Astrocyte of the hippocampus (primary cell): ENCODE results near the gene ADAMTS18.
"Not testable (repeated sequence)": the region's sequence is repeated elsewhere in the genome, so short reads cannot be mapped to it uniquely, and the experiment has no call there.

ENCODE experiments used
- DNase-seq: peaks from one replicate; pipeline ENCODE4 v3.0.0; 2011; ENCODE audit warnings: low read depth, low spot score

ADAMTS18 gene

GRCh38 chr16:77282345-77282744, 152.5 kb downstream of the ADAMTS18 start:
- no peak for DNase-seq

GRCh38 chr16:77279316-77279715, 155.5 kb downstream of the ADAMTS18 start:
- DNase-seq = not testable (repeated sequence)

GRCh38 chr16:77277571-77277970, 157.3 kb downstream of the ADAMTS18 start:
- DNase-seq = no peak

- no peak for DNase-seq
These were observed 157.7 kb downstream of the ADAMTS18 start for GRCh38 chr16:77277141-77277540.

- no peak for DNase-seq
These were observed 158.2 kb downstream of the ADAMTS18 start for GRCh38 chr16:77276661-77277060.

- DNase-seq = not testable (repeated sequence)
These were observed 159.5 kb downstream of the ADAMTS18 start for GRCh38 chr16:77275303-77275702.

- DNase-seq = peak; percentile 78
These were observed 161.0 kb downstream of the ADAMTS18 start for GRCh38 chr16:77273815-77274214.

- peak; percentile 25 for DNase-seq
These were observed 163.1 kb downstream of the ADAMTS18 start for GRCh38 chr16:77271532-77272426.

GRCh38 chr16:77266185-77266584, 168.6 kb downstream of the ADAMTS18 start:
- not testable (repeated sequence) for DNase-seq

GRCh38 chr16:77262971-77263370, 171.9 kb downstream of the ADAMTS18 start:
- DNase-seq = no peak

GRCh38 chr16:77250400-77250799, 184.4 kb downstream of the ADAMTS18 start:
- no peak for DNase-seq

GRCh38 chr16:77246150-77246549, 188.7 kb downstream of the ADAMTS18 start:
- DNase-seq = no peak

- DNase-seq = not testable (repeated sequence)
These were observed 192.4 kb downstream of the ADAMTS18 start for GRCh38 chr16:77242471-77242870.

- no peak for DNase-seq
These were observed 196.2 kb downstream of the ADAMTS18 start for GRCh38 chr16:77238593-77238992.

GRCh38 chr16:77236063-77236511, 198.7 kb downstream of the ADAMTS18 start:
- DNase-seq = peak; percentile 94

GRCh38 chr16:77234611-77235010, 200.2 kb downstream of the ADAMTS18 start:
- DNase-seq = no peak

- DNase-seq = no peak
These were observed 200.9 kb downstream of the ADAMTS18 start for GRCh38 chr16:77233799-77234519.
